ELF-1 (cell line): ENCODE measurements around the gene TSPAN10.

Experiments
- DNase-seq: peaks from one replicate; pipeline ENCODE4 v3.0.0-alpha.2; 2016; ENCODE audit warnings: low read depth, low spot score

TSPAN10 gene

DNA sequence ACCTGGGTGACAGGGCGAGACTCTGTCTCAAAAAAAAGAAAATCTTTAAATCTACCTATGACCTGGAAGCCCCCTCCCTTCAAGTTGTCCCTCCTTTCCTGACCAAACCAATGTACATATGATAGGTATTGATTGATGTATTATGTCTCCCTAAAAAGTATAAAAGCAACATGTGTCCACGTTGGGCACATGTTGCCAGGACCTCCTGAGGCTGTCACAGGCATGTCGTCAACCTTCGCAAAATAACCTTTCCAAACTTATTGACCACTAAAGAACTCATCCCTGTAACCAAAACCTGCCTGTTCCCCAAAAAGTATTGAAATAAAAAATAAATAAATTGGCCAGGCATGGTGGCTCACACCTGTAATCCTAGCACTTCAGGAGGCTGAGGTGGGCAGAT lies 25.0 kb downstream of the TSPAN10 start:
- DNase-seq: no peak

GRCh38 chr17:81664051-81664470 lies 27.1 kb downstream of the TSPAN10 start:
- no peak for DNase-seq

- DNase-seq: peak; percentile 57
These were observed 28.5 kb downstream of the TSPAN10 start for GRCh38 chr17:81665205-81666091.

GRCh38 chr17:81666092-81666341 lies 29.0 kb downstream of the TSPAN10 start:
- no peak for DNase-seq

- DNase-seq: peak; percentile 97
These were observed 29.6 kb downstream of the TSPAN10 start, which contains the start of the genes CCDC137 and OXLD1 for GRCh38 chr17:81666342-81667191. CCDC137 (plus strand) TSS chr17:81666737; CDS start chr17:81666767, 30 bp downstream. OXLD1 (minus strand) TSS chr17:81666605; CDS start chr17:81666577, 28 bp downstream.

DNA sequence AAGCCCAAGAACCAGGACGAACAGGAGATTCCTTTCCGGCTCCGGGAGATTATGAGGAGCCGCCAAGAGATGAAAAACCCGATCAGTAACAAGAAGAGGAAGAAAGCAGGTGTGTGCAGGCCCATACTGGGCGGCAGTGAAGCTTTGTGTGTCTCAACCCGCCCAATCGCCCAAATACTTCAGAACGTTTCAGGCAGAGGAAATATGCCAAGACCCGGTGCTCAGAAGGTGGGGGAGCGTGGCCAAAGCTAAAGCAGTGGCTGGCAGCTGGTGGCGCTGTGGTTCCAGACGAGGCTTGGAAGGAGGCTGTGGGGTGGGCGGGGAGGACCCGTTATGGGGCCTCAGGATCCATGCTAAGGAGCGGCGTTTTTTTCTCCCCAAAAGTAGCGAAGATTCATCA lies 30.8 kb downstream of the TSPAN10 start:
- peak; percentile 69 for DNase-seq

- DNase-seq: no peak
These were observed 35.5 kb downstream of the TSPAN10 start for GRCh38 chr17:81672504-81672903.

DNA sequence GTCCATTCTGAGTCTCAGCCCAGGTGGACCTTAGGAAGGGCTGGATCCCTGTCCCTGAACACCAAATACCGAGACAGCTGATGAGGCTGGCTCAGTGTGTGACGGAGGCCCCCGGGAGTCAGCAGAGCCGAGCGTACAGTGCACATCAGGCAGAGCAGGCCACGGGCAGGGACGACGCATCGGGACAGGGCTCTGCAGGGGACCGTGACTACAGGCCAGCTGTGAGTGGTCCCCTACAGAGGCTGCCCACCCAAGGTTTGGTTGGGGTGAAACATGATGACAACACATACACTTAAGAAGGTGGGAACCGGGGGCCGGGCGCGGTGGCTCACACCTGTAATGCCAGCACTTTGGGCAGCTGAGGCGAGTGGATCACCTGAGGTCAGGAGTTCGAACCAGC lies 36.0 kb downstream of the TSPAN10 start:
- no peak for DNase-seq

DNA sequence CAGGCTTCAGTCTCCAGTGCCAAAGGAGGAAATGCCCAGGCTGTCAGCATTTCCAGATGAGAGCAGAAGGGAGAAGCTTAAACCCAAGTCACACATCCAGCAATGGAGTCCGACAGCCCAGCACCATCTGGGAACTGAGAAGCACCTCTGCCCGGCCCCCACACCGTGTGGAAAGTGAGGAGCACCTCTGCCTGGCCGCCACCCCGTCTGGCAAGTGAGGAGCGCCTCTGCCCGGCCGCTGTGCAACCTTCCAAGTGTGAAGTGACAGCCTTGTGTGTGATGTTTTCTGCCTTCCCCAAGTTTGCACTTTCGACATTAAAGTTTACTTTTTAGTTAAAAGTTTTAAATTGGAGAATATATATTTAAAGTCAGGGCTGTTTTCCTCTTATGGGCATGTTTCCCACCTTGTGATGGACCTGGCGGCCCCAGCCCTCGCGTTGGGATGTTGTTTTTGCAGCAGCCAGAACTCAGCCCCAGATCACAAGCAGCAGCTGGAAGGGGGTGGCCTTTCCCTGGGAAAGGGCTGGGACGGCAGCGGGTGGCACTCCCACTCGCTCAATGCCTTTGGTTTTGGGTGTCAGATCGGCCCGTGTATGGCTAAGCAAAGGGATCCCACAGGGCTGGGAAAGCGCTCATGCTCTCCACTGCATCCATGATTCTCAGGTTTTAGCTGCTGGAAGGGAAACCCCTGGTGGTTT lies 36.7 kb downstream of the TSPAN10 start:
- no peak for DNase-seq

GRCh38 chr17:81675515-81676221 lies 38.7 kb downstream of the TSPAN10 start:
- DNase-seq: peak; percentile 72

GRCh38 chr17:81676906-81677305 lies 39.9 kb downstream of the TSPAN10 start:
- no peak for DNase-seq

- no peak for DNase-seq
These were observed 43.2 kb downstream of the TSPAN10 start for GRCh38 chr17:81680150-81680549.

DNA sequence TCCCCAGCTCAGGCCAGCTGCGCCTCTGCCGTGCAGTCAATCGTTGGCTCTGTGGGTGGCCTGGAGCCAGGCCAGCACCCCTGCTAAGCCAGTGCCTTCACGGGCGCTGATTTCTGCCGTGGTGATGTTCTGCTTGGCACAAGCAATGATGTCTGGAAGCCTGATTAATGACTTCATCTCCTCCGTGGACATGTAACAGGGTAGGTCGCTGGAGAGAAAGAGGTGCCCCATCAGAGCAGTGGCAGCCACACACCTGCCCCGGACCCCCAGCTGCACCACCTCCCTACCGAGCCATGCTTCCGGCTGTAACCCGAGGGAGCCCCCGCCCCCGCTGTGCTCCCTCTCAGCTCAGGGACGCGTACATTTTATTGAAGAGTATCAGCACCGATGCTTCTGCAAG lies 44.7 kb downstream of the TSPAN10 start:
- DNase-seq: no peak

GRCh38 chr17:81682565-81683207 lies 45.7 kb downstream of the TSPAN10 start:
- peak; percentile 18 for DNase-seq

GRCh38 chr17:81683208-81683583 lies 46.2 kb downstream of the TSPAN10 start:
- DNase-seq: peak; percentile 37

DNA sequence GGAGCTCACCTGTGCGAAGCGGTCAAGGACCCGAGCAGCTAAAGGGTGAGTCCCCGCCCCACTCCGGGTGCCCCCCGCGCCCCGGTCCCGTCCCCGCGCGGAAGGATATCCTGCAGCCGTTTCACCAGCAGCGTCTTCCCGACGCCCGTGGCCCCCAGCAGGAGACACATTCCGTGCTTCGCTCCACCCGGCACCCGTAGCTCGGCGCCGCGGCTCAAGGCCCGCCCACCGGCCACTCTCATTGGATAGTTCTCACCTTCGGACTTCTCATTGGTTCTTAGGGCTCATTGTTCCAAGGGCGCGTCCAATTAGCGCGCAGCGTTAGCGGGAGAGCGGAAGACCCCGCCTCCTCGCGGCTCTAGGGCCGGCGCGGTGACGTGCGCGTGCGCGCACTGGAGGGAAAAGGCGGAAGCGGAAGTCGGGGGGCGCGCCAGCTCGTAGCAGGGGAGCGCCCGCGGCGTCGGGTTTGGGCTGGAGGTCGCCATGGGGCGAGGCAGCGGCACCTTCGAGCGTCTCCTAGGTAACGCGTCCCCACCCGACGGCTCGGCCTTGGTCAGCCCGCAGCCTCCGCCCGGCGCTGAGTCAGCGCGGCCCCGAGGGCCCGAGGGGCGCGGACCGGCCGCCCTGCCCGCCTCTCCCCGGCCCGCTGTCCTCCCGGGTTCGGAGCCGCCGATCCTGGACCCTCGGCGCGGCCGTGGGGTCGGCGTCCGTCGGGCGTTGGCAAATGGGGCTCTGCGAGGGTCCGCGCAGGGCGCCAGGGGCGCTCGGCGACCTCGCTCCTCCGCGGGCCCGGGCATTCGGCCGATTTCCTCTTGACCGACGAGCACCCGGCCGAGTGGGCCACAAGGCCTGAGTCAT lies 46.8 kb downstream of the TSPAN10 start, which contains the start of the genes ARL16 and HGS:
TSS of gene ARL16 (minus strand) at position 214 of the 858 bp plus-strand sequence. CDS start at position 170, 44 bp downstream.
TSS of gene HGS (plus strand) at position 428 of the 858 bp plus-strand sequence. CDS start at position 484, 56 bp downstream.
- DNase-seq: peak; percentile 100

DNA sequence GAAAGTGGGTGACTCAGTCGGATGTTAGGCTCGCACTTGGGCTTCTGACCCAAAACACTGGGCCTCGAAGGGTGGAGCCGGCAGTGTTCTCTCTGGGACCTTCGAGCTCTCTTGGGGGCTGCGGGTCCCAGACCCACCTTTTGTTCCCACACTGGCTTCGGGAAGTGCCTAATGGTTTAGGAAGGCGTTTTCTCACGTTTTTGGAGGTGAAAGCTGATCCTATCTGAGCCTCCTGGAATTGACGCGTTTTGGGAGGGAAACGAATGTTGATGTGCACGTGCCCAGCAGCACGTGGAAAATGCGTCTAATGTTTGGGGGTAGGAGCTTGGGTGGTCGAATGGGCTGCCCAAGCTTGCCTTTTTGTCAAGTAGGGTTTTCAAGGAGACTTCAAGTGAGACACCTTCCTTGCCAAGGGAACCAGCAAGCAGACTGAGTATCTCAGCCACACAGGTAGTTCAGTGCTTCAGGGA lies 47.5 kb downstream of the TSPAN10 start:
- DNase-seq: peak; percentile 55

DNA sequence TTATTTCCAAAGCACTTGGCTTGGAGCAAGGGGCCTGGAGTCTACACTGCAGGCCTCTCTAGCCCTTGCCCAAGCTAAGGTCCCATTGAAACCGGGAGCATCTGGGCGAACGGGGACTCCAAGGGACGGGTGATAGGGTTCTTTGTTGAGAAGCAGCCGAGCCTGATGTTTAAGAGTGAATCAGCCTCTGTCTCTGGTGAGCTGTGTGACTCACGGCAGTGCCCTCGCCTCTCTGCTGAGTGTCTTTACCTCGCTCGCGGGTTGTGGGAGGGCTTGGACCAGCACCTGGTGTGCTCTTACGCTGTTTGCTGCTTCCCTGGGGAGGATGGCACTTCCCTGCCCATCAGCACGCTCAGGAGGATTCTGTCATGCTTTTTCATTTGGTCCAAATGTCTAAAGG lies 48.1 kb downstream of the TSPAN10 start:
- no peak for DNase-seq

DNA sequence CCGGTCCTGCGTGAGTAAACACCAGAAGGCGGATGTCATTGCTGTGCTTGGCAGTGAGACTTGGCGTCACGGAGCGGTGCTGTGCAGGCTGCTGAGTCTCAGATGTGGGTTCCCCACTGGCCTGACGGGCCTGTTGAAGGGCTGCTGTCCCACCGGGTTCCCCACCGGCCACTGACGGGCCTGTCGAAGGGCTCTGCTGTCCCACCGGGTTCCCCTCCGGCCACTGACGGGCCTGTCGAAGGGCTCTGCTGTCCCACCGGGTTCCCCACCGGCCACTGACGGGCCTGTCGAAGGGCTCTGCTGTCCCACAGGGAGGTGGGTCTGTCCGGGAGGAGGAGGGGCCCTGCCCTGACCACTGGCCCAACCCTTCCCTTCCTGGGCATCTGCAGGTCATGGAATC lies 49.6 kb downstream of the TSPAN10 start:
- DNase-seq: no peak
